ENCODE data around the gene RAD23A.
"Not testable (repeated sequence)": the region's sequence is repeated elsewhere in the genome, so short reads cannot be mapped to it uniquely, and the experiment has no call there.

Gene RAD23A

GRCh38 chr19:12945479-12946091, at the start of gene RAD23A:
TSS of gene RAD23A (plus strand) at chr19:12945862. CDS start at chr19:12945949, 87 bp downstream.
- DNase-seq: peak; percentile 99

GRCh38 chr19:12896460-12896859, 49.2 kb upstream of the RAD23A start:
- DNase-seq: no peak

- DNase-seq: no peak
Observed at GRCh38 chr19:12899891-12900518, 45.7 kb upstream of the RAD23A start.

- no peak for DNase-seq
Observed at GRCh38 chr19:12907166-12907565, 38.5 kb upstream of the RAD23A start.

GRCh38 chr19:12912571-12912970, 33.1 kb upstream of the RAD23A start:
- DNase-seq: no peak

GRCh38 chr19:12913011-12913561, 32.6 kb upstream of the RAD23A start:
- no peak for DNase-seq

- DNase-seq: peak; percentile 47
Observed at GRCh38 chr19:12913851-12914690, 31.6 kb upstream of the RAD23A start.

- DNase-seq: not testable (repeated sequence)
Observed at GRCh38 chr19:12915860-12916259, 29.8 kb upstream of the RAD23A start.

- no peak for DNase-seq
Observed at GRCh38 chr19:12918253-12918652, 27.4 kb upstream of the RAD23A start.

GRCh38 chr19:12921047-12921446, 24.6 kb upstream of the RAD23A start:
- DNase-seq: no peak

- no peak for DNase-seq
Observed at GRCh38 chr19:12922959-12923358, 22.7 kb upstream of the RAD23A start.

GRCh38 chr19:12924621-12925310, 20.9 kb upstream of the RAD23A start:
- DNase-seq: no peak

- DNase-seq: no peak
Observed at GRCh38 chr19:12930002-12930645, 15.5 kb upstream of the RAD23A start.

GRCh38 chr19:12932392-12933286, 13.0 kb upstream of the RAD23A start:
- DNase-seq: no peak

GRCh38 chr19:12933287-12934072, 12.2 kb upstream of the RAD23A start, which contains the start of gene FARSA:
TSS of gene FARSA (minus strand) at chr19:12933711. CDS start at chr19:12933696, 15 bp downstream.
- peak; percentile 93 for DNase-seq

GRCh38 chr19:12935071-12935470, 10.6 kb upstream of the RAD23A start:
- DNase-seq: no peak

- DNase-seq: no peak
Observed at GRCh38 chr19:12936582-12936981, 9.1 kb upstream of the RAD23A start.

- peak; percentile 48 for DNase-seq
Observed at GRCh38 chr19:12937093-12937926, 8.4 kb upstream of the RAD23A start.
